OCI-LY7 (cell line): ENCODE results near the gene RAD51D.

ENCODE experiments used
- CTCF ChIP-seq: fragments of 200-600 bp; sonication (generic); conservative IDR thresholded peaks from 2 replicates; pipeline ENCODE4 v1.5.1; 2014; ENCODE audit warnings: mild to moderate bottlenecking, antibody characterized with exemption, low read length, moderate library complexity, mixed read lengths
- EZH2phosphoT487 ChIP-seq: fragments of 200-600 bp; sonication (generic); IDR thresholded peaks from 2 replicates; pipeline ENCODE4 v1.6.1; 2018; ENCODE audit warnings: low read depth, borderline replicate concordance, mild to moderate bottlenecking, mixed run types, antibody characterized with exemption, low read length, moderate library complexity, mixed read lengths

DNA sequence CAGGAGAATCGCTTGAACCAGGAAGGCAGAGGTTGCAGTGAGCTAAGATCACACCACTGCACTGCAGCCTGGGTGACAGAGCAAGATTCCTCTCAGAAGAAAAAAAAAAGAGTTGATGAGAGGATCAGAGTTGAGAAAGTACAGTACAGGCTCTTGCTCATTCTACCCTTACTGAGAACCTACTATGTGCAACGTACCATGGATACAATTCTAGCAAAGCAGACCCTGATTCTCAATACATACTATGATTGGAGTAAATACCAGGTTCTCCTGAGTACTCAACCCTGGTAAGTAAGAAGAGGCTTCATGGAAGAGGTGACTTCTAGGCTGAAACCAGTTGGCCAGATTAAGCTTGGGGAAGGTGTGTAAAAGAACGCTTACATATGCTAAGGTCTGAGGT, 57.4 kb downstream of the RAD51D start:
- TF ChIP-seq CTCF (no peak), EZH2phosphoT487 (no peak)
